Activated CD8-positive, alpha-beta T cell treated with anti-CD3 and anti-CD28 coated beads for 36 hours (primary cell): Measurements from ENCODE around the gene PLPP6. TPM values are rescaled to one million over a fixed set of nuclear protein-coding genes. Genes with fewer than 3 reads are reported as not detected.

Experiments
- ATAC-seq: fragments of 200-7000 bp; cut with Tn5 transposase; one replicate; pipeline ENCODE4 v1.10.0; 2021; ENCODE audit warnings: mild to moderate bottlenecking, moderate library complexity
- CTCF ChIA-PET: fragments of 350-600 bp; sonication (Branson Sonifier 250); formaldehyde crosslinking; loops from one replicate; lab custom pipeline; 2021; ENCODE audit warnings: antibody characterized with exemption; lab: Charles Lee
- POLR2A ChIA-PET: fragments of 350-600 bp; sonication (Branson Sonifier 250); formaldehyde crosslinking; loops from one replicate; lab custom pipeline; 2021; ENCODE audit warnings: antibody characterized with exemption; lab: Charles Lee
- DNase-seq: peaks from one replicate; pipeline ENCODE4 v3.0.0-alpha.2; 2020
- H3K27ac Mint-ChIP-seq: one replicate; pipeline ENCODE4 v1.8.0; 2021; ENCODE audit warnings: mild to moderate bottlenecking, mixed read lengths
- H3K27me3 Mint-ChIP-seq: one replicate; pipeline ENCODE4 v1.8.0; 2021; ENCODE audit warnings: mixed read lengths
- H3K36me3 Mint-ChIP-seq: one replicate; pipeline ENCODE4 v1.8.0; 2021; ENCODE audit warnings: low read depth, mixed read lengths
- H3K4me1 Mint-ChIP-seq: one replicate; pipeline ENCODE4 v1.8.0; 2021; ENCODE audit warnings: low read depth, mixed read lengths
- H3K4me3 Mint-ChIP-seq: one replicate; pipeline ENCODE4 v1.8.0; 2021; ENCODE audit warnings: mild to moderate bottlenecking, moderate library complexity, mixed read lengths
- H3K9me3 Mint-ChIP-seq: one replicate; pipeline ENCODE4 v1.8.0; 2021; ENCODE audit warnings: mixed read lengths
- CTCF ChIP-seq: fragments of 200-600 bp; IDR thresholded peaks from one replicate; pipeline ENCODE4 v1.8.0; 2022; ENCODE audit warnings: antibody characterized with exemption, mild to moderate bottlenecking
- intact Hi-C: fragments of 100-400 bp; cut with micrococcal nuclease; formaldehyde crosslinking; loops from one replicate; pipeline ENCODE4 v1.10.0; 2022
- total RNA-seq, 2 experiments: library from RNA; stranded (reverse); gene quantifications; one replicate each; pipeline ENCODE4 v1.2.3, GENCODE V29; 2021

The PLPP6 gene
- total RNA-seq, 2 experiments from 2014 or later = 2.8 to 3.2 TPM

GRCh38 chr9:4679268-4680172 is 17.4 kb downstream of the PLPP6 start, which contains the start of gene CDC37L1:
Gene CDC37L1 (plus strand): TSS chr9:4679569. CDS start chr9:4679768, 199 bp downstream.
- no peaks in the 10 kb centered on the region for H3K9me3 Mint-ChIP-seq
- POLR2A ChIA-PET = interaction anchor here (0.6 to 1.4 kb wide), 5 partner anchors 14 to 61 kb away, joined by 3 to 8 read pairs (median 4); partner anchors contain the start of genes AK3, PLPP6 and SPATA6L
- intact Hi-C loops = loop anchor here (5.0 kb wide), 2 partner anchors 63 to 303 kb away; partner anchors contain the start of gene AK3

GRCh38 chr9:4680173-4680525 is 18.1 kb downstream of the PLPP6 start:
- no peaks in the 10 kb centered on the region for H3K27me3 Mint-ChIP-seq
- CTCF ChIA-PET = no interaction called here
- no peak for DNase-seq
- H3K9me3 Mint-ChIP-seq = no peaks in the 10 kb centered on the region
- POLR2A ChIA-PET = interaction anchor here (1.4 to 1.5 kb wide), 3 partner anchors 15 to 61 kb away, joined by 5 to 10 read pairs (median 8); partner anchors contain the start of genes AK3 and SPATA6L
- no peak for TF ChIP-seq CTCF
- H3K4me3 Mint-ChIP-seq = no peak overlapping the region
- peaks cover 10% of the 10 kb centered on the region for H3K36me3 Mint-ChIP-seq
- no peak for ATAC-seq
- peaks cover 17% of the 10 kb centered on the region for H3K4me1 Mint-ChIP-seq
- intact Hi-C loops = no loop called here
- no peak overlapping the region for H3K27ac Mint-ChIP-seq

More at GRCh38 chr9:4679268-4680172, 17.4 kb downstream of the PLPP6 start, which contains the start of gene CDC37L1:
- no peaks in the 10 kb centered on the region for H3K27me3 Mint-ChIP-seq
- CTCF ChIA-PET = interaction anchor here (0.9 to 1.0 kb wide), 2 partner anchors 15 to 18 kb away, joined by 3 to 4 read pairs; no protein-coding TSS in a partner anchor
- H3K27ac Mint-ChIP-seq = no peak within 1 kb of the TSS
- no peak within 1 kb of the TSS for H3K4me3 Mint-ChIP-seq
- ATAC-seq = peak; percentile 97
- TF ChIP-seq CTCF = peak; percentile 79
- H3K36me3 Mint-ChIP-seq = peaks cover 4% of the 10 kb centered on the region
- H3K4me1 Mint-ChIP-seq = peaks cover 11% of the 10 kb centered on the region
- peak; percentile 99 for DNase-seq

GRCh38 chr9:4680750-4681149 is 18.7 kb downstream of the PLPP6 start:
- ChIA-PET POLR2A (interaction anchor here (1.0 to 1.5 kb wide), 2 partner anchors 30 to 60 kb away, joined by 4 to 10 read pairs; partner anchors contain the start of gene AK3), CTCF (interaction anchor here (0.9 to 1.5 kb wide), 2 partner anchors 10 to 76 kb away, joined by 3 to 5 read pairs; no protein-coding TSS in a partner anchor)
- no peak for TF ChIP-seq CTCF
- H3K36me3 Mint-ChIP-seq = peaks cover 14% of the 10 kb centered on the region
- no peak overlapping the region for H3K4me3 Mint-ChIP-seq
- H3K4me1 Mint-ChIP-seq = peaks cover 21% of the 10 kb centered on the region
- H3K27ac Mint-ChIP-seq = no peak overlapping the region
- H3K27me3 Mint-ChIP-seq = no peaks in the 10 kb centered on the region
- intact Hi-C loops = no loop called here
- ATAC-seq (no peak), DNase-seq (no peak)
- H3K9me3 Mint-ChIP-seq = no peaks in the 10 kb centered on the region

GRCh38 chr9:4684820-4685219 is 22.7 kb downstream of the PLPP6 start:
- ChIA-PET CTCF (interaction anchor here (1.1 to 1.6 kb wide), 4 partner anchors 14 to 74 kb away, joined by 3 to 6 read pairs (median 4); partner anchors contain the start of gene AK3), POLR2A (interaction anchor here (4.0 kb wide), 1 partner anchor 56 kb away, joined by 9 read pairs; the partner anchor contains the start of gene AK3)
- intact Hi-C loops = no loop called here
- Mint-ChIP-seq H3K4me1 (peaks cover 39% of the 10 kb centered on the region), H3K27me3 (no peaks in the 10 kb centered on the region), H3K4me3 (no peak overlapping the region), H3K27ac (no peak overlapping the region), H3K36me3 (peaks cover 20% of the 10 kb centered on the region), H3K9me3 (no peaks in the 10 kb centered on the region)
- no peak for ATAC-seq
- TF ChIP-seq CTCF = no peak
- no peak for DNase-seq
